ENCODE measurements around the gene EIF4E.

GRCh38 chr4:98955229-98955628 lies 26.3 kb upstream of the EIF4E start:
- TF ChIP-seq CTCF (IDR thresholded peaks at IDR 0.05) = no peak
- TF ChIP-seq POLR2AphosphoS5 (IDR thresholded peaks at IDR 0.05) = no peak
- TF ChIP-seq POLR2A (IDR thresholded peaks at IDR 0.05) = no peak
- no peak for TF ChIP-seq EP300 (IDR thresholded peaks at IDR 0.05; ENCODE audit: low read depth)

Data from transverse colon (tissue), 4 donors.